GM12878 (cell line): ENCODE data around the gene TMEM97. TPM values are rescaled to one million over a fixed set of nuclear protein-coding genes. Genes with fewer than 3 reads are reported as not detected.

Source experiments
- ATAC-seq: fragments of 200-7000 bp; cut with Tn5 transposase; 3 replicates; pipeline ENCODE4 v1.9.1; 2020; ENCODE audit warnings: mild to moderate bottlenecking, moderate library complexity
- BruUV-seq: library from RNA; stranded (reverse); fragments of 400-500 nt; replicated peaks from 2 replicates; lab custom pipeline; 2021; lab: Mats Ljungman, UMichigan
- CTCF ChIA-PET: fragments of 300-600 bp; sonication (Branson Sonifier 250); formaldehyde crosslinking; extraction: SDS; loops from one replicate; lab custom pipeline; 2021; ENCODE audit warnings: inconsistent platforms; lab: Yijun Ruan, JAX
- POLR2A ChIA-PET: fragments of 350-600 bp; formaldehyde crosslinking; extraction: SDS; loops from one replicate; lab custom pipeline; 2021; ENCODE audit warnings: inconsistent platforms; lab: Charles Lee
- RAD21 ChIA-PET: fragments of 300-600 bp; sonication (Branson Sonifier 250); formaldehyde crosslinking; loops from one replicate; lab custom pipeline; 2023; ENCODE audit warnings: antibody characterized with exemption; ENCODE audit not compliant: unreplicated experiment; lab: Charles Lee
- SMC1A ChIA-PET: fragments of 300-600 bp; sonication (Branson Sonifier 250); formaldehyde crosslinking; loops from one replicate; lab custom pipeline; 2023; ENCODE audit not compliant: unreplicated experiment, uncharacterized antibody; lab: Charles Lee
- DNase-seq: peaks from one replicate; pipeline ENCODE4 v3.0.0-alpha.2; 2011; ENCODE audit warnings: low read depth, low spot score
- FAIRE-seq: peaks from 3 replicates; lab custom pipeline; 2011; peaks lifted over from hg19 to GRCh38; lab: Jason Lieb, UNC
- H2AFZ ChIP-seq: 2 replicates; pipeline ENCODE4 v1.6.0; 2011; ENCODE audit warnings: low read depth, low read length, control low read depth; ENCODE audit not compliant: control insufficient read depth
- H3K27ac ChIP-seq: 2 replicates; pipeline ENCODE4 v1.5.1; 2011; ENCODE audit warnings: control low read depth; ENCODE audit not compliant: control insufficient read depth, insufficient read depth
- H3K27me3 ChIP-seq, 2 experiments: replicated peaks in 1 of 2; 2 replicates each; pipeline versions ENCODE4 v1.6.0 to v1.6.1; 2011; ENCODE audit warnings: low read length in 1 of 2; ENCODE audit not compliant: control insufficient read depth in 2 of 2, insufficient read depth in 2 of 2
- H3K36me3 ChIP-seq, 2 experiments: 2 replicates each; pipeline ENCODE4 v1.5.1; 2011; ENCODE audit warnings: low read length in 1 of 2; ENCODE audit not compliant: control insufficient read depth in 2 of 2, insufficient read depth in 2 of 2
- H3K4me1 ChIP-seq: 2 replicates; pipeline ENCODE4 v1.6.1; 2011; ENCODE audit warnings: mild to moderate bottlenecking, low read length, moderate library complexity, mixed read lengths; ENCODE audit not compliant: control insufficient read depth, insufficient read depth
- H3K4me2 ChIP-seq: 2 replicates; pipeline ENCODE4 v1.6.0; 2011; ENCODE audit warnings: control low read depth; ENCODE audit not compliant: control insufficient read depth, insufficient read depth
- H3K4me3 ChIP-seq: fragments of 200-600 bp; sonication (generic); 2 replicates; pipeline ENCODE4 v1.5.1; 2016
- H3K79me2 ChIP-seq: 2 replicates; pipeline ENCODE4 v1.6.0; 2011; ENCODE audit warnings: low read length; ENCODE audit not compliant: control insufficient read depth, insufficient read depth
- H3K9ac ChIP-seq: 2 replicates; pipeline ENCODE4 v1.8.0; 2011; ENCODE audit warnings: low read length, control low read depth, mixed read lengths; ENCODE audit not compliant: control insufficient read depth, insufficient read depth
- H3K9me3 ChIP-seq: replicated peaks from 3 replicates; pipeline ENCODE4 v1.5.1; 2011; ENCODE audit warnings: mild to moderate bottlenecking, low read length; ENCODE audit not compliant: control insufficient read depth, insufficient read depth
- H4K20me1 ChIP-seq: 2 replicates; pipeline ENCODE4 v1.6.0; 2011; ENCODE audit not compliant: control insufficient read depth, insufficient read depth
- CHD2 ChIP-seq: IDR thresholded peaks from 2 replicates; pipeline ENCODE4 v1.6.1; 2011; ENCODE audit warnings: low read depth, low read length, improper control_type of control experiment, borderline replicate concordance
- ESRRA ChIP-seq: IDR thresholded peaks from 2 replicates; pipeline ENCODE4 v1.6.1; 2012; ENCODE audit warnings: mild to moderate bottlenecking, low read length, improper control_type of control experiment
- KDM1A ChIP-seq: fragments of 200-600 bp; sonication (generic); IDR thresholded peaks from 2 replicates; pipeline ENCODE4 v1.6.1; 2016; ENCODE audit warnings: borderline replicate concordance
- MYC ChIP-seq: IDR thresholded peaks from 2 replicates; pipeline ENCODE4 v1.6.1; 2011; ENCODE audit warnings: mild to moderate bottlenecking, low read length, moderate library complexity, inconsistent platforms; ENCODE audit not compliant: insufficient read depth, insufficient replicate concordance, insufficient read length, severe bottlenecking
- NFYA ChIP-seq: IDR thresholded peaks from 2 replicates; pipeline ENCODE4 v1.6.1; 2011; ENCODE audit warnings: low read depth, mild to moderate bottlenecking, low read length, improper control_type of control experiment, borderline replicate concordance
- NR2C1 ChIP-seq: fragments of 450-650 bp; IDR thresholded peaks from 2 replicates; pipeline ENCODE4 v1.6.1; 2017; ENCODE audit warnings: antibody characterized with exemption, mild to moderate bottlenecking, moderate library complexity
- NRF1 ChIP-seq: conservative IDR thresholded peaks from 2 replicates; pipeline ENCODE4 v1.6.1; 2011; ENCODE audit warnings: mild to moderate bottlenecking, low read depth, low read length, improper control_type of control experiment
- TCF12 ChIP-seq: IDR thresholded peaks from 2 replicates; pipeline ENCODE4 v1.6.1; 2011; ENCODE audit warnings: low read depth, mild to moderate bottlenecking, low read length
- WGBS: methylation state at CpG from one replicate; pipeline ENCODE4 v1.1.6; 2016; ENCODE audit warnings: low lambda C conversion rate; ENCODE audit not compliant: insufficient replicate concordance, insufficient coverage; ENCODE audit errors: missing lambda C conversion rate; 5-methylcytosine and 5-hydroxymethylcytosine counted together
- in situ Hi-C: fragments of 300-500 bp; cut with MboI; formaldehyde crosslinking; loops from 9 replicates; pipeline ENCODE4 v1.14.3; 2018; ENCODE audit warnings: mixed read lengths
- intact Hi-C: fragments of 100-400 bp; cut with micrococcal nuclease; formaldehyde crosslinking; loops from one replicate; pipeline ENCODE4 v1.14.2; 2022; ENCODE audit not compliant: unreplicated experiment
- polyA plus RNA-seq, 11 experiments: library from polyadenylated mRNA; depleted of rRNA in 4 of 11; unstranded in 6 of 11; stranded (reverse) in 5 of 11; fragments of >200 nt; fragmentation: Nextera tagmentation in 4 of 11; fragmentation: Illumina TruSeq in 1 of 11; extraction: Ambion mirVana in 4 of 11; extraction: Trizol in 1 of 11; gene quantifications; 1 replicate in 1 of 11; 2 replicates in 10 of 11; pipeline versions ENCODE4 v1.2.1 to v1.2.3, GENCODE V29; 2011 to 2016; ENCODE audit warnings: inconsistent platforms in 2 of 11, missing spikeins in 2 of 11, low read depth in 1 of 11
- total RNA-seq, 4 experiments: library from RNA; depleted of rRNA in 3 of 4; stranded (reverse); fragments of >200 nt in 3 of 4; fragmentation: Illumina TruSeq in 1 of 4; extraction: Trizol in 1 of 4; gene quantifications; 2 replicates each; pipeline versions ENCODE4 v1.2.1 to v1.2.3, GENCODE V29; 2013 to 2021
- TF ChIP-seq, protein P1 (sequence below), 3 experiments: IDR thresholded peaks in 2 of 3; conservative IDR thresholded peaks in 1 of 3; 2 replicates each; pipeline ENCODE4 v1.5.1; 2011; ENCODE audit warnings: low read depth in 3 of 3, low read length in 3 of 3, mild to moderate bottlenecking in 3 of 3, control low read depth in 2 of 3, moderate library complexity in 2 of 3, inconsistent platforms in 1 of 3, mixed read lengths in 1 of 3; ENCODE audit not compliant: control insufficient read depth in 2 of 3, insufficient read depth in 1 of 3; ENCODE audit errors: extremely low read depth in 1 of 3
- TF ChIP-seq, protein P2 (sequence below): fragments of 450-650 bp; IDR thresholded peaks from 2 replicates; pipeline ENCODE4 v1.6.1; 2014; ENCODE audit warnings: mild to moderate bottlenecking
- TF ChIP-seq, protein P3 (sequence below): fragments of 450-650 bp; IDR thresholded peaks from 2 replicates; pipeline ENCODE4 v1.6.1; 2017; ENCODE audit warnings: low read depth, mild to moderate bottlenecking, moderate library complexity
- TF ChIP-seq, protein P4 (sequence below): fragments of 450-650 bp; conservative IDR thresholded peaks from 2 replicates; pipeline ENCODE4 v1.6.1; 2017; ENCODE audit warnings: mild to moderate bottlenecking, moderate library complexity

TMEM97 gene
- total and polyA plus RNA-seq, 10 of the 15 experiments (the other 5 are each of a cell fraction or from before 2014, with no cell fraction given), result 58.0 to 134 (median 86.0) TPM

DNA sequence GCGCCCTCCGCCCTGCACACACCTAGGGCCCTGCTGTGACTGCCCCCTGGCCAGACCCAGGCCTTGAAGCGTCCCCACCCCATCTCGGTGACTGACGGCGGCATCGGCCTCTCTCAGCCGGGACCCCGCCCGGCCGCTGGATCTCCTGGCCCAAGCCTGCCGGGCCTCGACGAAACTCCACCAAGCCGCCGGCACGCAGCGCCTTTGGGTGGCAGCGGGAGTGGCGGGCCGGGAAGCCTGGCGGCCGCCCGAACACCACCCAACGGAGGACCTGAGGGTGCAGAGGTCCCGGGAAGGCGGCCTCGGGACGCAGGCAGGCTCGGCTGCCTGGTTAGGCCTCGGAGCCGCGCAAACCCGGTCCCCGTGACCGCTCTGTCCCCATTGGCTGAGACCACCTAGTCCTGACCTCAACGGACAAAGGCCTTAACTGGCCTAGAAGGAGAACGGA is 12.0 kb upstream of the TMEM97 start (continued):
- TF ChIP-seq, protein P1, sequence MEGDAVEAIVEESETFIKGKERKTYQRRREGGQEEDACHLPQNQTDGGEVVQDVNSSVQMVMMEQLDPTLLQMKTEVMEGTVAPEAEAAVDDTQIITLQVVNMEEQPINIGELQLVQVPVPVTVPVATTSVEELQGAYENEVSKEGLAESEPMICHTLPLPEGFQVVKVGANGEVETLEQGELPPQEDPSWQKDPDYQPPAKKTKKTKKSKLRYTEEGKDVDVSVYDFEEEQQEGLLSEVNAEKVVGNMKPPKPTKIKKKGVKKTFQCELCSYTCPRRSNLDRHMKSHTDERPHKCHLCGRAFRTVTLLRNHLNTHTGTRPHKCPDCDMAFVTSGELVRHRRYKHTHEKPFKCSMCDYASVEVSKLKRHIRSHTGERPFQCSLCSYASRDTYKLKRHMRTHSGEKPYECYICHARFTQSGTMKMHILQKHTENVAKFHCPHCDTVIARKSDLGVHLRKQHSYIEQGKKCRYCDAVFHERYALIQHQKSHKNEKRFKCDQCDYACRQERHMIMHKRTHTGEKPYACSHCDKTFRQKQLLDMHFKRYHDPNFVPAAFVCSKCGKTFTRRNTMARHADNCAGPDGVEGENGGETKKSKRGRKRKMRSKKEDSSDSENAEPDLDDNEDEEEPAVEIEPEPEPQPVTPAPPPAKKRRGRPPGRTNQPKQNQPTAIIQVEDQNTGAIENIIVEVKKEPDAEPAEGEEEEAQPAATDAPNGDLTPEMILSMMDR (IDR thresholded peaks at IDR 0.05 in 2 of 3, conservative IDR thresholded peaks at IDR 0.05 in 1 of 3; ENCODE audit: control insufficient read depth in 2 of 3, extremely low read depth in 1 of 3, insufficient read depth in 1 of 3, low read depth in 3 of 3, low read length in 3 of 3), result no peak
- TF ChIP-seq NFYA (no peak), TCF12 (no peak), MYC (no peak), KDM1A (no peak), NR2C1 (no peak)
- TF ChIP-seq, protein P2, sequence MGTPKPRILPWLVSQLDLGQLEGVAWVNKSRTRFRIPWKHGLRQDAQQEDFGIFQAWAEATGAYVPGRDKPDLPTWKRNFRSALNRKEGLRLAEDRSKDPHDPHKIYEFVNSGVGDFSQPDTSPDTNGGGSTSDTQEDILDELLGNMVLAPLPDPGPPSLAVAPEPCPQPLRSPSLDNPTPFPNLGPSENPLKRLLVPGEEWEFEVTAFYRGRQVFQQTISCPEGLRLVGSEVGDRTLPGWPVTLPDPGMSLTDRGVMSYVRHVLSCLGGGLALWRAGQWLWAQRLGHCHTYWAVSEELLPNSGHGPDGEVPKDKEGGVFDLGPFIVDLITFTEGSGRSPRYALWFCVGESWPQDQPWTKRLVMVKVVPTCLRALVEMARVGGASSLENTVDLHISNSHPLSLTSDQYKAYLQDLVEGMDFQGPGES, result no peak

DNA sequence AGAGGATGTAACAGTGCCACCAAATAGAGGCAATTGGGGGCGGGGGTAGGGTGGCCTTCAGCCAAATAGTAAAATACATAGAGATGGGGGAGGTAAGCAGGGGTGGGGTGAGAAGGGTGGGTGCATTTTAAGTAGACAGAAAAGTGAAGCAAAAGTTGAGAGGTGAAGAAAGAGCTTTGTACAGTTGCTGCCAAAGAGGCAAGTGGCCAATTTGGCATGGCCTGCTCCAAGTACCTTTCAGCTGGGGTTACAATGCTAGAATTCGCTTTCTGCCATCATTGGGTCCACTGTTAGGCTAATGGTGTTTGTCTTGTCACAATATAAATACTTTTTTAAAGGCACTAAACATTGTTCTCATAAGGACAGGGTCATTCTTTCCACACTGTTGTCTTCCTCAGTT is 5.2 kb upstream of the TMEM97 start:
- Histone ChIP-seq H3K36me3 (no peaks in the 10 kb centered on the region; a peak in 1 of 4 replicates), H2AFZ (no peak overlapping the region), H3K9me3 (no peaks in the 10 kb centered on the region), H3K27ac (no peak overlapping the region), H3K27me3 (no peaks in the 10 kb centered on the region), H3K4me3 (no peak overlapping the region), H4K20me1 (no peaks in the 10 kb centered on the region), H3K4me2 (no peak overlapping the region), H3K79me2 (no peaks in the 10 kb centered on the region), H3K9ac (no peak overlapping the region), H3K4me1 (no peaks in the 10 kb centered on the region; the same call in 1 of the 2 replicates)
- DNase-seq (no peak), FAIRE-seq (no peak), ATAC-seq (no peak)
- TF ChIP-seq, protein P3, sequence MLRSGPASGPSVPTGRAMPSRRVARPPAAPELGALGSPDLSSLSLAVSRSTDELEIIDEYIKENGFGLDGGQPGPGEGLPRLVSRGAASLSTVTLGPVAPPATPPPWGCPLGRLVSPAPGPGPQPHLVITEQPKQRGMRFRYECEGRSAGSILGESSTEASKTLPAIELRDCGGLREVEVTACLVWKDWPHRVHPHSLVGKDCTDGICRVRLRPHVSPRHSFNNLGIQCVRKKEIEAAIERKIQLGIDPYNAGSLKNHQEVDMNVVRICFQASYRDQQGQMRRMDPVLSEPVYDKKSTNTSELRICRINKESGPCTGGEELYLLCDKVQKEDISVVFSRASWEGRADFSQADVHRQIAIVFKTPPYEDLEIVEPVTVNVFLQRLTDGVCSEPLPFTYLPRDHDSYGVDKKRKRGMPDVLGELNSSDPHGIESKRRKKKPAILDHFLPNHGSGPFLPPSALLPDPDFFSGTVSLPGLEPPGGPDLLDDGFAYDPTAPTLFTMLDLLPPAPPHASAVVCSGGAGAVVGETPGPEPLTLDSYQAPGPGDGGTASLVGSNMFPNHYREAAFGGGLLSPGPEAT, result no peak
- no peak for TF ChIP-seq NFYA
- no peak for TF ChIP-seq ESRRA
- TF ChIP-seq, protein P4, sequence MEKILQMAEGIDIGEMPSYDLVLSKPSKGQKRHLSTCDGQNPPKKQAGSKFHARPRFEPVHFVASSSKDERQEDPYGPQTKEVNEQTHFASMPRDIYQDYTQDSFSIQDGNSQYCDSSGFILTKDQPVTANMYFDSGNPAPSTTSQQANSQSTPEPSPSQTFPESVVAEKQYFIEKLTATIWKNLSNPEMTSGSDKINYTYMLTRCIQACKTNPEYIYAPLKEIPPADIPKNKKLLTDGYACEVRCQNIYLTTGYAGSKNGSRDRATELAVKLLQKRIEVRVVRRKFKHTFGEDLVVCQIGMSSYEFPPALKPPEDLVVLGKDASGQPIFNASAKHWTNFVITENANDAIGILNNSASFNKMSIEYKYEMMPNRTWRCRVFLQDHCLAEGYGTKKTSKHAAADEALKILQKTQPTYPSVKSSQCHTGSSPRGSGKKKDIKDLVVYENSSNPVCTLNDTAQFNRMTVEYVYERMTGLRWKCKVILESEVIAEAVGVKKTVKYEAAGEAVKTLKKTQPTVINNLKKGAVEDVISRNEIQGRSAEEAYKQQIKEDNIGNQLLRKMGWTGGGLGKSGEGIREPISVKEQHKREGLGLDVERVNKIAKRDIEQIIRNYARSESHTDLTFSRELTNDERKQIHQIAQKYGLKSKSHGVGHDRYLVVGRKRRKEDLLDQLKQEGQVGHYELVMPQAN, result no peak
- TF ChIP-seq NRF1, result no peak
- TF ChIP-seq CHD2, result no peak
- ChIA-PET RAD21 (no interaction called here), CTCF (interaction anchor here (1.1 kb wide), 1 partner anchor 9 kb away, joined by 3 read pairs; no protein-coding TSS in a partner anchor), SMC1A (no interaction called here), POLR2A (no interaction called here)
- BruUV-seq, result no TSS peak
- WGBS, result 48% methylated on average over 2 of the region's 2 CpGs
- in situ Hi-C loops (no loop called here), intact Hi-C loops (loop anchor here (10.0 kb wide), 1 partner anchor 259 kb away; no protein-coding TSS in a partner anchor)
